ENCODE data around the gene PPM1D. TPM values are rescaled to one million over a fixed set of nuclear protein-coding genes. Genes with fewer than 3 reads are reported as not detected.
A peak's percentile ranks its signal among the peaks of the same experiment; 100 is the strongest.

PPM1D gene
- total and polyA plus RNA-seq, 2 of the 13 experiments (the other 11 are each of a cell fraction or from before 2014, with no cell fraction given) = 8.0 to 26.2 TPM

DNA sequence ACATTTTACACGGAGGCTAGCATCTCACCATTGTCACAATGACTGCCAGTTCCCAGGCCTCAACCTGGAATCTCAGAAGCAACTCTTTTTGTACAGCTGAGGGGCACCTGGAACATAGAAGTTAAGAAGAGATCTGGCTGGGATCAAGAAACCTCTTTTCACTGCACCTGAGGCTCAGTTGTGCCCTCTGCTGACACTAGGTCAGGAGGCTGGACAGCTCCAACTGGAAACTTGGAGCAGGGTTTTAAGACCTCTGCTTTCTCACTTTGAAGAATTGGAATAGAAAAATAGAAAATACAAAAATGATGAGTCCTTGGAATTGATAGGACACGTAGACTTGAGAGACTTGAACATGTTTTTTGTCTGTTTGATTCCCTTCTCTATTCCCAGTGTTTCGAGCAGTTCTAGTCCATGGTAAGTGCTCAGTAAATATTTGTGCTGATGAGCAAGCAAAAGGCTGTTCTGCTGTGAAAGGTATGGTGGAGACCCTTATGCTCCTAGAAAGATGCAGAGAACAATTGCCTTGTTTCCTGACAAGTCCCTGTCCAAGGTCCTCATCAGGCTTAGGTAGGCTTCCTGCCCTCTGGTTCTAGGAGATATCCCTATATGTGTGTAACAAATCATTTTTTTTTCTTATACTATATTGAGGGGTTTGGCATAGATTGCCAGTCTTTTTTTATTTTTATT, 13.6 kb upstream of the PPM1D start (continued):
- TF ChIP-seq, protein P1, sequence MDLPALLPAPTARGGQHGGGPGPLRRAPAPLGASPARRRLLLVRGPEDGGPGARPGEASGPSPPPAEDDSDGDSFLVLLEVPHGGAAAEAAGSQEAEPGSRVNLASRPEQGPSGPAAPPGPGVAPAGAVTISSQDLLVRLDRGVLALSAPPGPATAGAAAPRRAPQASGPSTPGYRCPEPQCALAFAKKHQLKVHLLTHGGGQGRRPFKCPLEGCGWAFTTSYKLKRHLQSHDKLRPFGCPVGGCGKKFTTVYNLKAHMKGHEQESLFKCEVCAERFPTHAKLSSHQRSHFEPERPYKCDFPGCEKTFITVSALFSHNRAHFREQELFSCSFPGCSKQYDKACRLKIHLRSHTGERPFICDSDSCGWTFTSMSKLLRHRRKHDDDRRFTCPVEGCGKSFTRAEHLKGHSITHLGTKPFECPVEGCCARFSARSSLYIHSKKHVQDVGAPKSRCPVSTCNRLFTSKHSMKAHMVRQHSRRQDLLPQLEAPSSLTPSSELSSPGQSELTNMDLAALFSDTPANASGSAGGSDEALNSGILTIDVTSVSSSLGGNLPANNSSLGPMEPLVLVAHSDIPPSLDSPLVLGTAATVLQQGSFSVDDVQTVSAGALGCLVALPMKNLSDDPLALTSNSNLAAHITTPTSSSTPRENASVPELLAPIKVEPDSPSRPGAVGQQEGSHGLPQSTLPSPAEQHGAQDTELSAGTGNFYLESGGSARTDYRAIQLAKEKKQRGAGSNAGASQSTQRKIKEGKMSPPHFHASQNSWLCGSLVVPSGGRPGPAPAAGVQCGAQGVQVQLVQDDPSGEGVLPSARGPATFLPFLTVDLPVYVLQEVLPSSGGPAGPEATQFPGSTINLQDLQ (CRISPR knock-in tag; IDR thresholded peaks at IDR 0.05) = no peak
- TF ChIP-seq CCDC6 (CRISPR knock-in tag; IDR thresholded peaks at IDR 0.05) (no peak), ZNF136 (CRISPR knock-in tag; IDR thresholded peaks at IDR 0.05; ENCODE audit: low read depth) (no peak), HNRNPL (IDR thresholded peaks at IDR 0.05; ENCODE audit: low read depth, low read length) (no peak), BHLHE40 (IDR thresholded peaks at IDR 0.05; ENCODE audit: low read length) (no peak), ZNF790 (CRISPR knock-in tag; IDR thresholded peaks at IDR 0.05; ENCODE audit: borderline replicate concordance) (no peak), SP4 (CRISPR knock-in tag; IDR thresholded peaks at IDR 0.05) (no peak), ZNF773 (CRISPR knock-in tag; IDR thresholded peaks at IDR 0.05; ENCODE audit: borderline replicate concordance) (no peak), WIZ (CRISPR knock-in tag; IDR thresholded peaks at IDR 0.05) (no peak), FOXJ3 (CRISPR knock-in tag; IDR thresholded peaks at IDR 0.05; ENCODE audit: borderline replicate concordance) (no peak), MIER2 (CRISPR knock-in tag; IDR thresholded peaks at IDR 0.05) (peak; percentile 95), FOXO1 (CRISPR knock-in tag; IDR thresholded peaks at IDR 0.05) (0 out of 2 replicates have a peak, but pooled peaks have one; percentile 11), BRCA1 (CRISPR knock-in tag; IDR thresholded peaks at IDR 0.05) (no peak), TARDBP (CRISPR knock-in tag; IDR thresholded peaks at IDR 0.05) (no peak), HCFC1 (IDR thresholded peaks at IDR 0.05; ENCODE audit: low read depth, low read length) (no peak), STAT5B (CRISPR knock-in tag; IDR thresholded peaks at IDR 0.05) (no peak), GMEB2 (CRISPR knock-in tag; IDR thresholded peaks at IDR 0.05; ENCODE audit: low read depth) (no peak), ZC3H13 (CRISPR knock-in tag; IDR thresholded peaks at IDR 0.05) (no peak), ZMYM3 (CRISPR knock-in tag; IDR thresholded peaks at IDR 0.05) (no peak)
- TF ChIP-seq, protein P2, sequence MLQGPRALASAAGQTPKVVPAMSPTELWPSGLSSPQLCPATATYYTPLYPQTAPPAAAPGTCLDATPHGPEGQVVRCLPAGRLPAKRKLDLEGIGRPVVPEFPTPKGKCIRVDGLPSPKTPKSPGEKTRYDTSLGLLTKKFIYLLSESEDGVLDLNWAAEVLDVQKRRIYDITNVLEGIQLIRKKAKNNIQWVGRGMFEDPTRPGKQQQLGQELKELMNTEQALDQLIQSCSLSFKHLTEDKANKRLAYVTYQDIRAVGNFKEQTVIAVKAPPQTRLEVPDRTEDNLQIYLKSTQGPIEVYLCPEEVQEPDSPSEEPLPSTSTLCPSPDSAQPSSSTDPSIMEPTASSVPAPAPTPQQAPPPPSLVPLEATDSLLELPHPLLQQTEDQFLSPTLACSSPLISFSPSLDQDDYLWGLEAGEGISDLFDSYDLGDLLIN (CRISPR knock-in tag; IDR thresholded peaks at IDR 0.05; ENCODE audit: borderline replicate concordance) = no peak
- TF ChIP-seq, protein P3, sequence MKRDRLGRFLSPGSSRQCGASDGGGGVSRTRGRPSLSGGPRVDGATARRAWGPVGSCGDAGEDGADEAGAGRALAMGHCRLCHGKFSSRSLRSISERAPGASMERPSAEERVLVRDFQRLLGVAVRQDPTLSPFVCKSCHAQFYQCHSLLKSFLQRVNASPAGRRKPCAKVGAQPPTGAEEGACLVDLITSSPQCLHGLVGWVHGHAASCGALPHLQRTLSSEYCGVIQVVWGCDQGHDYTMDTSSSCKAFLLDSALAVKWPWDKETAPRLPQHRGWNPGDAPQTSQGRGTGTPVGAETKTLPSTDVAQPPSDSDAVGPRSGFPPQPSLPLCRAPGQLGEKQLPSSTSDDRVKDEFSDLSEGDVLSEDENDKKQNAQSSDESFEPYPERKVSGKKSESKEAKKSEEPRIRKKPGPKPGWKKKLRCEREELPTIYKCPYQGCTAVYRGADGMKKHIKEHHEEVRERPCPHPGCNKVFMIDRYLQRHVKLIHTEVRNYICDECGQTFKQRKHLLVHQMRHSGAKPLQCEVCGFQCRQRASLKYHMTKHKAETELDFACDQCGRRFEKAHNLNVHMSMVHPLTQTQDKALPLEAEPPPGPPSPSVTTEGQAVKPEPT (CRISPR knock-in tag; IDR thresholded peaks at IDR 0.05; ENCODE audit: low read depth) = no peak
- TF ChIP-seq, protein P4, sequence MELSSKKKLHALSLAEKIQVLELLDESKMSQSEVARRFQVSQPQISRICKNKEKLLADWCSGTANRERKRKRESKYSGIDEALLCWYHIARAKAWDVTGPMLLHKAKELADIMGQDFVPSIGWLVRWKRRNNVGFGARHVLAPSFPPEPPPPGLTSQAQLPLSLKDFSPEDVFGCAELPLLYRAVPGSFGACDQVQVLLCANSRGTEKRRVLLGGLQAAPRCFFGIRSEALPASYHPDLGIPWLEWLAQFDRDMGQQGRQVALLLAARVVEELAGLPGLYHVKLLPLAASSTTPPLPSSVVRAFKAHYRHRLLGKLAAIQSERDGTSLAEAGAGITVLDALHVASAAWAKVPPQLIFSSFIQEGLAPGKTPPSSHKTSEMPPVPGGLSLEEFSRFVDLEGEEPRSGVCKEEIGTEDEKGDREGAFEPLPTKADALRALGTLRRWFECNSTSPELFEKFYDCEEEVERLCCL (CRISPR knock-in tag; IDR thresholded peaks at IDR 0.05; ENCODE audit: borderline replicate concordance) = no peak

Measured in HepG2 (cell line).